Suprapubic skin (tissue), 4 donors: Measurements from ENCODE around the gene POLE.

Source experiments
- CTCF ChIP-seq, 2 donors: fragments of 200-600 bp in 1 of 2; fragments of 450-650 bp in 1 of 2; sonication (generic) in 1 of 2; IDR thresholded peaks; one replicate each; pipeline ENCODE4 v1.5.1; 2016 to 2019; ENCODE audit warnings: antibody characterized with exemption in 2 of 2, mild to moderate bottlenecking in 1 of 2, moderate library complexity in 1 of 2
- EP300 ChIP-seq: sonication (generic); formaldehyde crosslinking; IDR thresholded peaks from one replicate; pipeline ENCODE4 v1.6.1; 2017; ENCODE audit warnings: antibody characterized with exemption
- POLR2AphosphoS5 ChIP-seq, 3 donors: sonication (generic); formaldehyde crosslinking; IDR thresholded peaks; one replicate each; pipeline ENCODE4 v1.6.1; 2017; ENCODE audit warnings: antibody characterized with exemption in 3 of 3

GRCh38 chr12:132610866-132611602 is 76.1 kb downstream of the POLE start:
- TF ChIP-seq POLR2AphosphoS5 (IDR thresholded peaks at IDR 0.05) (no peak), CTCF (IDR thresholded peaks at IDR 0.05) (no peak), EP300 (no peak)
